HEK293 (cell line): Measurements from ENCODE around the gene TNXB.

Experiments
- IKZF3 ChIP-seq: fragments of 450-650 bp; IDR thresholded peaks from 2 replicates; pipeline ENCODE4 v1.5.0; 2018; ENCODE audit warnings: missing biosample characterization, mild to moderate bottlenecking, missing genetic modification characterization, moderate library complexity
- KLF1 ChIP-seq: fragments of 450-650 bp; formaldehyde crosslinking; IDR thresholded peaks from 2 replicates; pipeline ENCODE4 v1.5.1; 2016; ENCODE audit warnings: missing biosample characterization, missing genetic modification characterization
- KLF16 ChIP-seq: fragments of 450-650 bp; formaldehyde crosslinking; IDR thresholded peaks from 2 replicates; pipeline ENCODE4 v1.5.1; 2017; ENCODE audit warnings: missing biosample characterization, missing genetic modification characterization
- PRDM10 ChIP-seq: fragments of 450-650 bp; formaldehyde crosslinking; IDR thresholded peaks from 2 replicates; pipeline ENCODE4 v1.5.1; 2016; ENCODE audit warnings: missing biosample characterization, missing genetic modification characterization
- REPIN1 ChIP-seq: fragments of 450-650 bp; formaldehyde crosslinking; IDR thresholded peaks from 2 replicates; pipeline ENCODE4 v1.5.1; 2017; ENCODE audit warnings: missing biosample characterization, missing genetic modification characterization, low read depth
- SETDB1 ChIP-seq: IDR thresholded peaks from one replicate; pipeline ENCODE4 v1.6.1; 2017; ENCODE audit warnings: mild to moderate bottlenecking, low read length, moderate library complexity, mixed read lengths; ENCODE audit not compliant: insufficient read length
- ZNF223 ChIP-seq: fragments of 450-650 bp; formaldehyde crosslinking; IDR thresholded peaks from 2 replicates; pipeline ENCODE4 v1.5.1; 2016; ENCODE audit warnings: missing biosample characterization, missing genetic modification characterization
- ZNF302 ChIP-seq: fragments of 450-650 bp; formaldehyde crosslinking; IDR thresholded peaks from 2 replicates; pipeline ENCODE4 v1.5.1; 2016; ENCODE audit warnings: missing biosample characterization, missing genetic modification characterization, low read depth
- ZNF501 ChIP-seq: fragments of 450-650 bp; formaldehyde crosslinking; IDR thresholded peaks from 2 replicates; pipeline ENCODE4 v1.5.1; 2016; ENCODE audit warnings: missing biosample characterization, missing genetic modification characterization
- ZNF560 ChIP-seq: fragments of 450-650 bp; formaldehyde crosslinking; IDR thresholded peaks from 2 replicates; pipeline ENCODE4 v1.5.1; 2017; ENCODE audit warnings: missing biosample characterization, missing genetic modification characterization, borderline replicate concordance
- ZNF629 ChIP-seq: fragments of 450-650 bp; formaldehyde crosslinking; IDR thresholded peaks from 2 replicates; pipeline ENCODE4 v1.5.1; 2017; ENCODE audit warnings: missing biosample characterization, missing genetic modification characterization
- ZNF660 ChIP-seq: fragments of 450-650 bp; IDR thresholded peaks from 2 replicates; pipeline ENCODE4 v1.5.1; 2018; ENCODE audit warnings: missing biosample characterization, mild to moderate bottlenecking, missing genetic modification characterization
- ZNF677 ChIP-seq: fragments of 450-650 bp; IDR thresholded peaks from 2 replicates; pipeline ENCODE4 v1.5.0; 2018; ENCODE audit warnings: missing biosample characterization, mild to moderate bottlenecking, missing genetic modification characterization, moderate library complexity
- ZNF76 ChIP-seq: fragments of 450-650 bp; formaldehyde crosslinking; IDR thresholded peaks from 2 replicates; pipeline ENCODE4; 2016; ENCODE audit warnings: low read depth, missing biosample characterization, missing genetic modification characterization, borderline replicate concordance
- ZNF843 ChIP-seq: fragments of 450-650 bp; formaldehyde crosslinking; IDR thresholded peaks from 2 replicates; pipeline ENCODE4 v1.5.1; 2016; ENCODE audit warnings: missing biosample characterization, missing genetic modification characterization
- ZXDB ChIP-seq: fragments of 450-650 bp; formaldehyde crosslinking; IDR thresholded peaks from 2 replicates; pipeline ENCODE4 v1.5.1; 2016; ENCODE audit warnings: missing biosample characterization, missing genetic modification characterization
- TF ChIP-seq, protein P1 (sequence below): fragments of 450-650 bp; formaldehyde crosslinking; conservative IDR thresholded peaks from 2 replicates; pipeline ENCODE4 v1.5.1; 2016; ENCODE audit warnings: low read depth, missing biosample characterization, missing genetic modification characterization
- TF ChIP-seq, protein P2 (sequence below): fragments of 450-650 bp; formaldehyde crosslinking; IDR thresholded peaks from 2 replicates; pipeline ENCODE4 v1.5.0; 2017; ENCODE audit warnings: missing biosample characterization, missing genetic modification characterization, borderline replicate concordance
- TF ChIP-seq, protein P3 (sequence below): fragments of 450-650 bp; formaldehyde crosslinking; IDR thresholded peaks from 2 replicates; pipeline ENCODE4 v1.5.1; 2016; ENCODE audit warnings: missing biosample characterization, missing genetic modification characterization
- TF ChIP-seq, protein P4 (sequence below): fragments of 450-650 bp; formaldehyde crosslinking; IDR thresholded peaks from 2 replicates; pipeline ENCODE4 v1.5.1; 2016; ENCODE audit warnings: missing biosample characterization, missing genetic modification characterization
- TF ChIP-seq, protein P5 (sequence below): fragments of 450-650 bp; formaldehyde crosslinking; IDR thresholded peaks from 2 replicates; pipeline ENCODE4 v1.5.1; 2016; ENCODE audit warnings: missing biosample characterization, missing genetic modification characterization

The TNXB gene

DNA sequence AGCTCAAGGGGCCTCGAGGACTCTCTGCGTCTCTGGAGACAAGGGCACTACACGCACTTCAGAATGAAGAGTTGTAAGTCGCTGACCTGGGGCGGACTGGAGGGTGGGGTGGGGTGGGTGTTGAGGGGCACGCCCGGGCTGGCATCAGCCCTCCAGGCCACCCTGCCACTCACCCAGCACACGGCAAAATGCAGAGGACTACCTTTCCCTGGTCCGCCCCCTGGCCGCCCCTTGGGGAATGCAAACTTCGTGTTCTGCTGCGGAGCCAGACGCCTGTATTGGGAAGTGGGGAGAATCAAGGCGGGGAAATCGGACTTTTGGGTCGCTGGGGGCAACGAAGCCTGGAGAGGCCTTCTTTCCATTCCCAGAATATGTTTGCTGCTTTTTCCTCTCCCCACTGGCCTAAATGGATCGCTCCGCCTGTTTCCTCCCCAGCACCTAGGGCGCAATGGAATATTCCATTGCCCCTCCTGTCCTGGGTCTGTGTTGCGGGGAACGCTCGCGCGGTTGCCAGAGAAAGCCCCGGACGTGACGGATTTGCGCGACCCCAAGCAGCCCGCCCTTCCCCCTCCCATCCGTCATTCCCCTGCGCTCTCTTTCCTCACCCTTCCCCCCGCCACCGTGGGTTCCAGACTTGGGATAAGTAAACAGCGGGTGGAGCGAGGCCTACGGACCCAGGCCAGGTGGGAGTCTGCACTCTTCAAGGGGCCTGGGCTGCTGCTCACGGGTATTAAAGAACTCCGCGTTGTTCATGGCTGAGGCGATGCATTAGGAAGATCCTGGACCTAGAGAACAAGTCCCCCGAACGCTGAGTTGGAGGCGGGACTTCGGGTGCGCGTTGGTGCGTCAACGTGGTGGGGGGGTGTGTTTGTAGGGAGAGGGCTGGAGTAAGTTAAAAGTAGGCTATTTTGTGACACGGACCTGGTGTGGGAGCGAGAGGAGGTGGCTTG is 44.7 kb upstream of the TNXB start, which contains the start of gene PPT2 (continued):
- TF ChIP-seq KLF16 (tag by site-specific recombination), result peak; percentile 71; the same call in 1 of the 2 replicates
- TF ChIP-seq, protein P1, sequence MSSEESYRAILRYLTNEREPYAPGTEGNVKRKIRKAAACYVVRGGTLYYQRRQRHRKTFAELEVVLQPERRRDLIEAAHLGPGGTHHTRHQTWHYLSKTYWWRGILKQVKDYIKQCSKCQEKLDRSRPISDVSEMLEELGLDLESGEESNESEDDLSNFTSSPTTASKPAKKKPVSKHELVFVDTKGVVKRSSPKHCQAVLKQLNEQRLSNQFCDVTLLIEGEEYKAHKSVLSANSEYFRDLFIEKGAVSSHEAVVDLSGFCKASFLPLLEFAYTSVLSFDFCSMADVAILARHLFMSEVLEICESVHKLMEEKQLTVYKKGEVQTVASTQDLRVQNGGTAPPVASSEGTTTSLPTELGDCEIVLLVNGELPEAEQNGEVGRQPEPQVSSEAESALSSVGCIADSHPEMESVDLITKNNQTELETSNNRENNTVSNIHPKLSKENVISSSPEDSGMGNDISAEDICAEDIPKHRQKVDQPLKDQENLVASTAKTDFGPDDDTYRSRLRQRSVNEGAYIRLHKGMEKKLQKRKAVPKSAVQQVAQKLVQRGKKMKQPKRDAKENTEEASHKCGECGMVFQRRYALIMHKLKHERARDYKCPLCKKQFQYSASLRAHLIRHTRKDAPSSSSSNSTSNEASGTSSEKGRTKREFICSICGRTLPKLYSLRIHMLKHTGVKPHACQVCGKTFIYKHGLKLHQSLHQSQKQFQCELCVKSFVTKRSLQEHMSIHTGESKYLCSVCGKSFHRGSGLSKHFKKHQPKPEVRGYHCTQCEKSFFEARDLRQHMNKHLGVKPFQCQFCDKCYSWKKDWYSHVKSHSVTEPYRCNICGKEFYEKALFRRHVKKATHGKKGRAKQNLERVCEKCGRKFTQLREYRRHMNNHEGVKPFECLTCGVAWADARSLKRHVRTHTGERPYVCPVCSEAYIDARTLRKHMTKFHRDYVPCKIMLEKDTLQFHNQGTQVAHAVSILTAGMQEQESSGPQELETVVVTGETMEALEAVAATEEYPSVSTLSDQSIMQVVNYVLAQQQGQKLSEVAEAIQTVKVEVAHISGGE, result peak; percentile 75
- peak; percentile 41; the same call in 1 of the 2 replicates for TF ChIP-seq ZNF660 (tag by site-specific recombination)
- TF ChIP-seq, protein P2, sequence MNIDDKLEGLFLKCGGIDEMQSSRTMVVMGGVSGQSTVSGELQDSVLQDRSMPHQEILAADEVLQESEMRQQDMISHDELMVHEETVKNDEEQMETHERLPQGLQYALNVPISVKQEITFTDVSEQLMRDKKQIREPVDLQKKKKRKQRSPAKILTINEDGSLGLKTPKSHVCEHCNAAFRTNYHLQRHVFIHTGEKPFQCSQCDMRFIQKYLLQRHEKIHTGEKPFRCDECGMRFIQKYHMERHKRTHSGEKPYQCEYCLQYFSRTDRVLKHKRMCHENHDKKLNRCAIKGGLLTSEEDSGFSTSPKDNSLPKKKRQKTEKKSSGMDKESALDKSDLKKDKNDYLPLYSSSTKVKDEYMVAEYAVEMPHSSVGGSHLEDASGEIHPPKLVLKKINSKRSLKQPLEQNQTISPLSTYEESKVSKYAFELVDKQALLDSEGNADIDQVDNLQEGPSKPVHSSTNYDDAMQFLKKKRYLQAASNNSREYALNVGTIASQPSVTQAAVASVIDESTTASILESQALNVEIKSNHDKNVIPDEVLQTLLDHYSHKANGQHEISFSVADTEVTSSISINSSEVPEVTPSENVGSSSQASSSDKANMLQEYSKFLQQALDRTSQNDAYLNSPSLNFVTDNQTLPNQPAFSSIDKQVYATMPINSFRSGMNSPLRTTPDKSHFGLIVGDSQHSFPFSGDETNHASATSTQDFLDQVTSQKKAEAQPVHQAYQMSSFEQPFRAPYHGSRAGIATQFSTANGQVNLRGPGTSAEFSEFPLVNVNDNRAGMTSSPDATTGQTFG (tag by site-specific recombination), result no peak
- TF ChIP-seq ZNF560, result no peak
- TF ChIP-seq REPIN1, result 0 out of 2 replicates have a peak, but pooled peaks have one; percentile 18
- TF ChIP-seq, protein P3, sequence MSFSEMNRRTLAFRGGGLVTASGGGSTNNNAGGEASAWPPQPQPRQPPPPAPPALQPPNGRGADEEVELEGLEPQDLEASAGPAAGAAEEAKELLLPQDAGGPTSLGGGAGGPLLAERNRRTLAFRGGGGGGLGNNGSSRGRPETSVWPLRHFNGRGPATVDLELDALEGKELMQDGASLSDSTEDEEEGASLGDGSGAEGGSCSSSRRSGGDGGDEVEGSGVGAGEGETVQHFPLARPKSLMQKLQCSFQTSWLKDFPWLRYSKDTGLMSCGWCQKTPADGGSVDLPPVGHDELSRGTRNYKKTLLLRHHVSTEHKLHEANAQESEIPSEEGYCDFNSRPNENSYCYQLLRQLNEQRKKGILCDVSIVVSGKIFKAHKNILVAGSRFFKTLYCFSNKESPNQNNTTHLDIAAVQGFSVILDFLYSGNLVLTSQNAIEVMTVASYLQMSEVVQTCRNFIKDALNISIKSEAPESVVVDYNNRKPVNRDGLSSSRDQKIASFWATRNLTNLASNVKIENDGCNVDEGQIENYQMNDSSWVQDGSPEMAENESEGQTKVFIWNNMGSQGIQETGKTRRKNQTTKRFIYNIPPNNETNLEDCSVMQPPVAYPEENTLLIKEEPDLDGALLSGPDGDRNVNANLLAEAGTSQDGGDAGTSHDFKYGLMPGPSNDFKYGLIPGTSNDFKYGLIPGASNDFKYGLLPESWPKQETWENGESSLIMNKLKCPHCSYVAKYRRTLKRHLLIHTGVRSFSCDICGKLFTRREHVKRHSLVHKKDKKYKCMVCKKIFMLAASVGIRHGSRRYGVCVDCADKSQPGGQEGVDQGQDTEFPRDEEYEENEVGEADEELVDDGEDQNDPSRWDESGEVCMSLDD, result peak; percentile 6
- TF ChIP-seq ZNF302, result no peak
- TF ChIP-seq IKZF3 (tag by site-specific recombination), result peak; percentile 71
- peak; percentile 74; the same call in 1 of the 2 replicates for TF ChIP-seq ZNF501 (tag by site-specific recombination)
- TF ChIP-seq KLF1 (tag by site-specific recombination), result peak; percentile 96
- no peak for TF ChIP-seq SETDB1
- peak; percentile 84 for TF ChIP-seq ZXDB (tag by site-specific recombination)
- peak; percentile 100 for TF ChIP-seq PRDM10
- TF ChIP-seq, protein P4, sequence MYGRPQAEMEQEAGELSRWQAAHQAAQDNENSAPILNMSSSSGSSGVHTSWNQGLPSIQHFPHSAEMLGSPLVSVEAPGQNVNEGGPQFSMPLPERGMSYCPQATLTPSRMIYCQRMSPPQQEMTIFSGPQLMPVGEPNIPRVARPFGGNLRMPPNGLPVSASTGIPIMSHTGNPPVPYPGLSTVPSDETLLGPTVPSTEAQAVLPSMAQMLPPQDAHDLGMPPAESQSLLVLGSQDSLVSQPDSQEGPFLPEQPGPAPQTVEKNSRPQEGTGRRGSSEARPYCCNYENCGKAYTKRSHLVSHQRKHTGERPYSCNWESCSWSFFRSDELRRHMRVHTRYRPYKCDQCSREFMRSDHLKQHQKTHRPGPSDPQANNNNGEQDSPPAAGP, result peak; percentile 29
- TF ChIP-seq ZNF223 (tag by site-specific recombination), result no peak
- TF ChIP-seq, protein P5, sequence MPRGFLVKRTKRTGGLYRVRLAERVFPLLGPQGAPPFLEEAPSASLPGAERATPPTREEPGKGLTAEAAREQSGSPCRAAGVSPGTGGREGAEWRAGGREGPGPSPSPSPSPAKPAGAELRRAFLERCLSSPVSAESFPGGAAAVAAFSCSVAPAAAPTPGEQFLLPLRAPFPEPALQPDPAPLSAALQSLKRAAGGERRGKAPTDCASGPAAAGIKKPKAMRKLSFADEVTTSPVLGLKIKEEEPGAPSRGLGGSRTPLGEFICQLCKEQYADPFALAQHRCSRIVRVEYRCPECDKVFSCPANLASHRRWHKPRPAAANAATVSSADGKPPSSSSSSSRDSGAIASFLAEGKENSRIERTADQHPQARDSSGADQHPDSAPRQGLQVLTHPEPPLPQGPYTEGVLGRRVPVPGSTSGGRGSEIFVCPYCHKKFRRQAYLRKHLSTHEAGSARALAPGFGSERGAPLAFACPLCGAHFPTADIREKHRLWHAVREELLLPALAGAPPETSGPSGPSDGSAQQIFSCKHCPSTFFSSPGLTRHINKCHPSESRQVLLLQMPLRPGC (tag by site-specific recombination), result peak; percentile 27; the same call in 1 of the 2 replicates
- TF ChIP-seq ZNF76 (tag by site-specific recombination), result peak; percentile 50; the same call in 1 of the 2 replicates
- TF ChIP-seq ZNF629 (tag by site-specific recombination), result peak; percentile 93
- no peak for TF ChIP-seq ZNF677
- TF ChIP-seq ZNF843 (tag by site-specific recombination), result peak; percentile 24; the same call in 1 of the 2 replicates
